ENCODE measurements around the gene HTT. TPM values are rescaled to one million over a fixed set of nuclear protein-coding genes. Genes with fewer than 3 reads are reported as not detected.

HTT gene
- total RNA-seq, 6 experiments from 2014 or later: 25.5 to 37.8 (median 30.3) TPM

DNA sequence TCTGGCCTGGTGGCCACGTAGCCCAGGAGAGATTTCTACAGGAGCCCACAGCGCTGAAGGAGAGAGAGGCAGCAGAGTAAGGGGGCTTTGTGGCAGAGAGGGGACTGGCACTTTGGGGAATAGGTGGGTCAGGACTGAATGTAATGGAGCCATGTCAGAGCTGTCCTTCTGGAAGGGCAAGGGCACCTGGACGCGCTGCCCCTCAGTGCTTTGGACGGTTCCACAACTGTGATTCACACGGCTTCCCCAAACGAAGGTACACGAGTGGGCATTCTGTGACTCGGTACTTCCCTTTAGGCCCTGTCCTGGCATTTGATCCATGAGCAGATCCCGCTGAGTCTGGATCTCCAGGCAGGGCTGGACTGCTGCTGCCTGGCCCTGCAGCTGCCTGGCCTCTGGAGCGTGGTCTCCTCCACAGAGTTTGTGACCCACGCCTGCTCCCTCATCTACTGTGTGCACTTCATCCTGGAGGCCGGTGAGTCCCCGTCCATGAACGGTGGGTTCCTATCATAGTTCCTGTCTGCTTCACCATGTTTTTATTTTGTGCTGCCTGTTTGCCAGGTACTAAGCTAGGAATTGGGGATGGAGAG lies 139.3 kb downstream of the HTT start:
- H3K4me3 ChIP-seq: no peak overlapping the region
- no peak for ATAC-seq
- H3K27me3 ChIP-seq: no peaks in the 10 kb centered on the region
- intact Hi-C loops (cut with DNase I): no loop called here
- H3K27ac ChIP-seq: no peak overlapping the region
- TF ChIP-seq, protein P1, sequence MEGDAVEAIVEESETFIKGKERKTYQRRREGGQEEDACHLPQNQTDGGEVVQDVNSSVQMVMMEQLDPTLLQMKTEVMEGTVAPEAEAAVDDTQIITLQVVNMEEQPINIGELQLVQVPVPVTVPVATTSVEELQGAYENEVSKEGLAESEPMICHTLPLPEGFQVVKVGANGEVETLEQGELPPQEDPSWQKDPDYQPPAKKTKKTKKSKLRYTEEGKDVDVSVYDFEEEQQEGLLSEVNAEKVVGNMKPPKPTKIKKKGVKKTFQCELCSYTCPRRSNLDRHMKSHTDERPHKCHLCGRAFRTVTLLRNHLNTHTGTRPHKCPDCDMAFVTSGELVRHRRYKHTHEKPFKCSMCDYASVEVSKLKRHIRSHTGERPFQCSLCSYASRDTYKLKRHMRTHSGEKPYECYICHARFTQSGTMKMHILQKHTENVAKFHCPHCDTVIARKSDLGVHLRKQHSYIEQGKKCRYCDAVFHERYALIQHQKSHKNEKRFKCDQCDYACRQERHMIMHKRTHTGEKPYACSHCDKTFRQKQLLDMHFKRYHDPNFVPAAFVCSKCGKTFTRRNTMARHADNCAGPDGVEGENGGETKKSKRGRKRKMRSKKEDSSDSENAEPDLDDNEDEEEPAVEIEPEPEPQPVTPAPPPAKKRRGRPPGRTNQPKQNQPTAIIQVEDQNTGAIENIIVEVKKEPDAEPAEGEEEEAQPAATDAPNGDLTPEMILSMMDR (IDR thresholded peaks at IDR 0.05): no peak
- TF ChIP-seq POLR2A (IDR thresholded peaks at IDR 0.05): no peak
- H3K9me3 ChIP-seq: no peaks in the 10 kb centered on the region
- 97% methylated on average over 8 of the region's 15 CpGs for WGBS (ENCODE audit: insufficient coverage, low coverage, low lambda C conversion rate, missing lambda C conversion rate)
- DNase-seq: no peak
- H3K4me1 ChIP-seq: no peaks in the 10 kb centered on the region
- H3K36me3 ChIP-seq: peaks cover 6 to 81% (median 29%) of the 10 kb centered on the region in 4 donors

DNA sequence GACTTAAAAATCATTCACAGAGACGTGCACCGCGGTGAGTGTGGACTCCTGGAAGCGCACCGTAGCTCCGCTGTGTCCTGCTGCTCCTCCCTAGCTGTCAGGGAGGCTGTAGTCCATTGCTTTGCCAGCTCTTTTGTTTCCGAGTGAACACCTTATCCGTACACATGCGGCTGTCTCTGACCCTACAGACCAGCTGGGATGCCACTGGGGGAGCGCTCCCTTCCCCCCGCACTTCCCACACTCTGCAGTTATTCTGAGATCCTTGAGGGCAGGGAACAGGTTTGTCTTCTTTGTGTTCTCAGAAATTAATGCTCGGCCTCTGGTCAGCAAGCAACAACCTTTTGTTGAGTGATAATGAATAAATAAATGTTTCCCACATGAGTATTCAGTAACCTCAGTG lies 140.8 kb downstream of the HTT start:
- ATAC-seq: no peak
- intact Hi-C loops (cut with DNase I): no loop called here
- Histone ChIP-seq H3K36me3 (peaks cover 6 to 81% (median 32%) of the 10 kb centered on the region in 4 donors), H3K27me3 (no peaks in the 10 kb centered on the region), H3K4me1 (no peaks in the 10 kb centered on the region), H3K4me3 (no peak overlapping the region), H3K27ac (no peak overlapping the region), H3K9me3 (no peaks in the 10 kb centered on the region)
- peak in 1 of 3 donors; percentile 31 for DNase-seq
- TF ChIP-seq, protein P1 (IDR thresholded peaks at IDR 0.05): no peak
- no peak for TF ChIP-seq POLR2A (IDR thresholded peaks at IDR 0.05)
- WGBS (ENCODE audit: insufficient coverage, low coverage, low lambda C conversion rate, missing lambda C conversion rate): 94% methylated on average over 9 of the region's 12 CpGs

DNA sequence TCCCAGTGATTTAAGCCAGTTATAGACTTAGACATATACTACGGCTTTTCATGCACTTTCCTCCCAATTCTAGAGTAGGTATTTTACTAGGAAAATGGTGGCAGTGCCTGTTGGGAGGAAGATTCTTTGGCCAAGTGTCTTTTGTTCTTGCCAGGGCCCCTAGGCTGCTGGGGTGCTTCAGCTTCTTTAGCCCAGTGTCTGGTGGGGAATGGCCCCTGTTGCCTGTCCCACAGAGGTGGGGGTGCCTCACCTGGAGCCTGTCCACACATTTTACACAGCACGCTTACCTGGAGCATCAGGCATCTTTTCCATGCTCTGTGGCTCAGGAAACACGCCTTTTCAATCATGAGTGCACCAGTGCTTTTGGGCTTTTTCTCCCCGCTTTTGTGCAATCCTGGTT lies 141.3 kb downstream of the HTT start:
- Histone ChIP-seq H3K36me3 (peaks cover 6 to 84% (median 32%) of the 10 kb centered on the region in 4 donors), H3K9me3 (no peaks in the 10 kb centered on the region), H3K27me3 (no peaks in the 10 kb centered on the region), H3K27ac (no peak overlapping the region), H3K4me3 (no peak overlapping the region), H3K4me1 (no peaks in the 10 kb centered on the region)
- DNase-seq (peak in 1 of 3 donors; percentile 14), ATAC-seq (no peak)
- WGBS (ENCODE audit: insufficient coverage, low coverage, low lambda C conversion rate, missing lambda C conversion rate): 100% methylated on average over 2 of the region's 4 CpGs
- no peak for TF ChIP-seq POLR2A (IDR thresholded peaks at IDR 0.05)
- TF ChIP-seq, protein P1 (IDR thresholded peaks at IDR 0.05): no peak
- intact Hi-C loops (cut with DNase I): no loop called here

DNA sequence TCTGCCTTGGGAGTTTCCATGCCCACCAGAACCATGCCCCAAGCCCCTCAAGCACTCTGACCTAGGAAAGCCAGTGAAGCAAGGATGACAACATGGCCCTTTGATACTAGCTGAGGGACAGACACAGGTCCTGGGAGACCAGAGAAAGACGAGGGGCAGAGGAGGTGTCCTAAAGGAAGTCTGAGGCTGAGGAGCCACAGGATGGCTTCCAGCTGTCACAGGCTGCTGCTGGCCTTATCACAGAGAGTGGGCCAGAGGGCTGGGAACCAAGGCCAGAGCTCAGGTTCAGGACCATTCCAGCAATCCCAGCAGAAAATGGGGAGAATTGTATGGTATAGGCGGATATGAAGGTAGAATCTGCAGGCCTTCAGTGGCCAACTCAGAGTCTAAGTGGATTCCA lies 142.8 kb downstream of the HTT start:
- DNase-seq (no peak), ATAC-seq (no peak)
- no peaks in the 10 kb centered on the region for H3K9me3 ChIP-seq
- TF ChIP-seq, protein P1 (IDR thresholded peaks at IDR 0.05): no peak
- no peak for TF ChIP-seq POLR2A (IDR thresholded peaks at IDR 0.05)
- no peak overlapping the region for H3K4me3 ChIP-seq
- H3K27ac ChIP-seq: no peak overlapping the region
- WGBS (ENCODE audit: insufficient coverage, low coverage, low lambda C conversion rate, missing lambda C conversion rate): 80% methylated on average over 2 of the region's 2 CpGs
- no peaks in the 10 kb centered on the region for H3K27me3 ChIP-seq
- peaks cover 6 to 93% (median 30%) of the 10 kb centered on the region in 4 donors for H3K36me3 ChIP-seq
- intact Hi-C loops (cut with DNase I): no loop called here
- H3K4me1 ChIP-seq: no peaks in the 10 kb centered on the region
